HPDE6-E6E7 (cell line): ENCODE data around the gene HSBP1.

Experiments used
- DNase-seq: peaks from one replicate; pipeline ENCODE4 v3.0.0; 2011; ENCODE audit warnings: missing footprints; ENCODE audit errors: extremely low spot score

Gene HSBP1

DNA sequence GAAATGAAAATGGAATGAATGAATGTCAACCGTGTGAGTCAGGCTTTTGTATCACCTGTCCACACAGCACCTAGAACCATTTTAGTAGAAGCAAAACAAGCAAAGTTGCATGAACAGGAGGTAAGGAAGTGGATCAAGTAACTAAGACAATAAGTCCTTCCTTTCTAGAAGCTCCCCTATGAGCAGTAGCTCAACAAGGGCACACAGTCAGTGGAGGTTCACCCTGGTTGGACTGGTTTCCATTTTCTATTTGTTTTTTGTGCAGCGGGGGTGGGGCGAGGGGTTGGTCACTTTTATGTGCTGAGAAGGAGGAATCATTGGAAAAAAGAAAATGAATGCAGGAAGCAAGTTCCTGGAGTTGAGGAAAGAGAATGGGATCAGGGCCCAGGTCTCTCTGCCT lies 4.0 kb upstream of the HSBP1 start:
- DNase-seq, result no peak

- DNase-seq, result no peak
These were observed 3.4 kb upstream of the HSBP1 start for GRCh38 chr16:83804366-83804765.

- no peak for DNase-seq
These were observed 1.7 kb upstream of the HSBP1 start for GRCh38 chr16:83806036-83806435.

DNA sequence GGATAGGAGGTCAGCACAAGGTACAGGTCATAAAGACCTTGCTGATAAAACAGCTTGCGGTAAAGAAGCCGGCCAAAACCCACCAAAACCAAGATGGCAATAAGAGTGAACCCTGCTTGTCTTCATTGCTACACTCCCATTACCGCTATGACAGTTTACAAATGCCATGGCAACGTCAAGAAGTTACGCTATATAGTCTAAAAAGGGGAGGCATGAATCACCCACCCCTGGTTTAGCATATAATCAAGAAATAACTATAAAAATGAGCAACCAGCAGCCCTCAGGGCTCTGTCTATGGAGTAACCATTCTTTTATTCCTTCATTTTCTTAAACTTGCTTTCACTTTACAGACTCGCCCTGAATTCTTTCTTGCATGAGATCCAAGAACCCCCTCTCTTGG lies 1.0 kb upstream of the HSBP1 start:
- no peak for DNase-seq

DNA sequence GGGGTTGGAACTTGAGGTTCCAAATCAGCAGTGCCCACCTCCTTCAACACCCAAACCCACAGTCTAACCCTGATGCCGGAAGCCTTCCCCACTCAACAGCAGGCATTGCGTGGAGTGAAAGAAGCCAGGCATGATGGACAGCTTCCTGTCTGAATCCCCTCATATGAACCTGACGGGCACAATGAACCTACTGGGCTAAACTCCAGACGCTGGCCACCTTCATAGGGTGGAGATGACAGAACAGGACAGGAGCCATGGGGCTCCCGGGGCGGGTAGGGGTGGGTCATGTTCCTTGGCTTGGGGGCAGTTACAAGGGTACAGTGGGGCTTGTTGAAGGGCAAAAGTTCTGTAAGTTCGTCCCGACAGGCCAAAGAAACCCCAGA lies 460 bp upstream of the HSBP1 start:
- no peak for DNase-seq

DNA sequence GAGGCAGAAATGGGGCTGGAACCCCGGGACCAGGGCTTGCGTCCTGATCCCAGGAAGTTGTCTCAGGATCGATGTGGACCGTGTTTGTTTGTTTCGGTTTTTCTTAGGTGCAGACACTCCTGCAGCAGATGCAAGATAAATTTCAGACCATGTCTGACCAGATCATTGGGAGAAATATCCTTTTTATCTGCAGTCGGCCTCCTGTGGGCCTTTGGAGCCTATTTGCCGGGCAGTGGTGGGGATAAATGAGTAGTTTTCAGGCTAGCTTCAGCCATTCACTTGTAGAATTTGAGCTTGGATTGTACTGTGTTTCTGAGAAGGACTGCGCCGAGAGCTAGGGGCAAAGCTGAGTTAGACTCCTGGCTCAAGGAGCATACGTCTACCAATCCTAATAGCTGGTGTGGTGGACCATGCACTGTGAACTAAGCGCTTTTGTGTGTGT lies 816 bp downstream of the HSBP1 start:
- DNase-seq, result no peak

GRCh38 chr16:83809092-83809491 lies 1.3 kb downstream of the HSBP1 start:
- DNase-seq, result no peak

DNA sequence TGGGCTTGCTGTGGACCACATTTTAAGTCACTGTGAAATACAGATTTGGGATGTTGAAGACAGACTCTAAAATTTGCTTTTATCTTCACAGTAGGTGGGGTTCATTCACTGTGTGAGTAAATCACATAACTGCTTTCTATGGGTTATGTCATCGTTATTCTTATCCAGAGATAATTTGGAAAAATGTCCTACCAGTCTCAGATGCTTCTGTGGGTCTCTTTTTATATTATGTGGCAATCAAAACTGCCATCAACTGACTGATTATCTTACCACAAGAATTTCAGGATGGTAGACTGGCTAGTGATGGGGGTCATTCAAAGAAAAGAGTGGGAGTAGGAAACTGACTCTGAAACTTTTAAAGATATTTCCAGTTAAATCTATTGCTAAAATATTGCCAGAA lies 3.1 kb downstream of the HSBP1 start:
- DNase-seq, result no peak

DNA sequence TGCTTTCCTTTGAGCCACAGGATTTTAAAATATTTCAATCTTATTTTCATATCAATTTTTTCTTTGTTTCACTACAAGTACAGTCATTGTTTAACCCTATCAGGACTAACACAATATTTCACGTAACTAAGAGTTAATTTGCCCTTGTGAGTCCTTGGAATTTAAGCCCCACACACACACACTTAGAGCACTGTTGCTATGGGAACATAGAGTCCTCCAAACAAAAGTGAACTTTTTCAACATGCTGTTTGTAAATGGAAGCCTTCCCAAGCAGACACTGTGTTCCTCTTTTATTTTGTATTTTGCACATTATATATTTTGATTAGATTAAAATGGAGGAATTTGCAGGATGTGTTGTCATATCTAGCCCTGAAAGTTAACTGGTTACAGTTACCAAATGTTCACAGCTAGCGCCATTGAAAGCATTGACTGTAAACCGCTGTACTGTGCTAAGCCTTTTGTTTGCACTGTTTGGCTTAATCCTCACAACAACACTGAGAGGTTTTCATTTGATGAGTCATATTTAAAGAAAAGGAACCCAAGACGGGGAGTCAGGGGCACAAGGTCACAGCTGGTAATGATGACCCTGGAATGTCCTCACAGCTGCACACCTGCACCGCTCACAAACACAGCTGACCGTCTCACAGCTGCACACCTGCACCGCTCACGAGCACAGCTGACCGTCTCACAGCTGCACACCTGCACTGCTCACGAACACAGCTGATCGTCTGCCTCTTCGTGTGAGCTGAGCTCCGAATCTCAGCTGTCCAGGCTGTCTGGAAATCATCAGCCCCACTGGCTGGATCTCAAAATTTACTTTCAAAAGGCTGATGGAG lies 6.3 kb downstream of the HSBP1 start:
- DNase-seq, result peak; percentile 41

- no peak for DNase-seq
These were observed 6.8 kb downstream of the HSBP1 start for GRCh38 chr16:83814659-83814985.

- no peak for DNase-seq
These were observed 9.2 kb downstream of the HSBP1 start for GRCh38 chr16:83817022-83817421.

GRCh38 chr16:83818276-83818675 lies 10.5 kb downstream of the HSBP1 start:
- DNase-seq, result no peak

GRCh38 chr16:83819361-83819760 lies 11.6 kb downstream of the HSBP1 start:
- DNase-seq, result no peak

DNA sequence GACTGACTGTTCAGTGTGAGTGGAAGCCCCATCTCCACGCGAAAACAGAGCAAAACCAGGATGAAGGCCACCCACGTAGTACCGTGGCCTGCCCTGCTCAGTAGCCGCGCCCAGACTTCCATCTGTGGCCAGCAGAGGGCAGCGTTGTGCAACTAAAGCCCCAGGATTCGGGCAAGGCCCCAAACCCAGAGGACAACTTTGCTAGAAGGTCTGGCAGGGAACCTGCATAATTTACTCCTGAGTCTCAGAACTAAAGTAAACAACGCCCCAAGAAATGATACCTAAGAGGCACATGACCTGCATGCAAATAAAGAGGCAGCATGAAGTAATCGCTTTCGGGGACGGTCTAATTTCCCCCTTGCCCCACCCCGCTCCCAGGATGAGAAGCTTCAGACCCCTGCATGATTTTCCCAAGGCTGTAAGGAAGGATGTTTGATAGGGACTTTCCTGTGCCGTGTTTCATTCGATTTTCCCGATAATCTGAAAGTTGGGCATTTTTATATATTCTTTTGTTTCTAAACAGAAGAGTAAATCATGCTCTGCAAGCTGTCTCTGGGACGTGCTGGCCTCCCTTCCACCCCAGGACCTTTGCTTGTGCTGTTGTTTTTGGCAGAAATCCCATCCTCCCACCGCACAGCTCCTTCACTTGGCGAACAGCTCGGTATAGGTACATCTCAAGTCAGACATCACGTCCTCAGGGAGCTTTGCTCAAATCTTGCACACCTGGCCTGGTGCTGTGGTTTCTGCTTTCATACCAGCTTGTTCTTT lies 18.6 kb downstream of the HSBP1 start:
- peak; percentile 91 for DNase-seq

GRCh38 chr16:83830091-83830768 lies 22.5 kb downstream of the HSBP1 start:
- no peak for DNase-seq

DNA sequence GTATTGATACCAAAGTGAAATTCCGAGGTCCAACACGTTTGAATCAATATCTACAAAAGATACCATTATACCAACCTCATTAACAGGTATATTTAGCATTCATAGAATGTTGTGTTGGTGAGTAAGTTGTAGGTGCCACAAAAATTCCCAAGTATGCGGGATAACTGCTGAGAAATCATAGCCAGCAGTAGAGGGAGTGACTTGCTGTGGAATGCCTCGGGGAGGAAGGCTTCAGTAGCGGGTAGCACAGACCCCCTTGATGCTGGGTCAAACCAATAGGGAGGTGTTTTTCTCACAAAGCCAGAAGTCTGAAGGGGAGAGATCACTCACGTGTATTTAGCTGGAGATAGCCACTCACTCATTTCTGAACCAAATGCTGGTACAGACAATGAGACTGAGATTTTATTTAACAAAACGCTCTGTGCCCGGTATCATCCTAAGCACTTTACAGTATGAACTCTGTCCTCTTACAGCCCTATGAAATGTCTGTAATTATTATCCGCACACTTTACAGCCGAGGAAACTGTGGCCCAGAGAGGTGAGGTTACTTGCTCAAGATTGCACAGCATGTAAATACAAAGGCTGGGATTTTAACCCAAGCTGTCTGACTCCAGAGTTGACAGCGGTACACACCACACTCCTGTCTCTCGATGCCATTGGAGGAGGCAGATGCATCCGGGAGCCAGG lies 23.1 kb downstream of the HSBP1 start:
- no peak for DNase-seq

DNA sequence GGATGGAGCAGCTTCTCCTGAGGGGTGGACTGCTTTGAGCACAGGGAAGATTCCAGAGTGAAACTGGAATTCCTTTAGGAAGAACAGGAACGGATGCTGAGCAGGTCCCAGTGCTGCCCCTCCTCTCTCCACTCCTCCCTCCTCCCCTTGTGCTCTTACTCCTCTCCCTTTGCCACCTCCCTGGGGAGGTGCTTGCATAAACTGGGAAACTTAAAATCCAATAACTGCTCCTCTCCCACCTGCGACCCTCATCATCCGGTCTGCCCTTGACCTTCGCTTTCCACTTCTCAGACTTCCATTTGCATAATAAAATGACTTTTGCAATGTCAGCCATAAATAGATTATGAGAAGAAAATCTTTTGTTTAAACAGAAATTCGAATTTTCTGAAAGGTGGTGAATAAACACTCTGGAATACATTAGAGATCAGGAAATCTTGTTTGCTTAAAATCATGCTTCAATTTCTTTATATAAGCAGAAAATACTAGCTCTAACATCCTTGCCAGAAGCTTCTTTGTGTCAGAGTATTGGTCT lies 23.7 kb downstream of the HSBP1 start:
- DNase-seq, result no peak

- no peak for DNase-seq
These were observed 26.1 kb downstream of the HSBP1 start for GRCh38 chr16:83833921-83834320.

GRCh38 chr16:83835586-83836566 lies 28.1 kb downstream of the HSBP1 start:
- peak; percentile 46 for DNase-seq

DNA sequence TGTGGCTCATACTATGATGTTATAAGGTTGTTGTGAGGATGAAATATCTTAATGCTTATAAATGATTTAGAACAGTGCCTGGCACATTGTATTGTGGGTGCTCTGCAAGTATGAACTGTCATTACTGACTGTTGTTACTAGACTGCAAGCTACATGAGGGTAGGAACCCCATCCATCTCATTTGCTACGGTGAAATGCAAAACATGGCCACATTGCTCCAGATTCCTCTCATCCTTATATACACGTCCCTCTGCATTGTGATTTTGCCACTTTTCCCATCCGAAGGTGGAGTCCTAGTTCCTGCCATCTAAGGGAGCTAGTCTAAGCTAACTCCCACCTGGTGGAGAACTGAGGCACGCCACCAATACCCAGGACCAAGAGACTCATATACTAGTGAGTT lies 29.8 kb downstream of the HSBP1 start:
- DNase-seq, result no peak

DNA sequence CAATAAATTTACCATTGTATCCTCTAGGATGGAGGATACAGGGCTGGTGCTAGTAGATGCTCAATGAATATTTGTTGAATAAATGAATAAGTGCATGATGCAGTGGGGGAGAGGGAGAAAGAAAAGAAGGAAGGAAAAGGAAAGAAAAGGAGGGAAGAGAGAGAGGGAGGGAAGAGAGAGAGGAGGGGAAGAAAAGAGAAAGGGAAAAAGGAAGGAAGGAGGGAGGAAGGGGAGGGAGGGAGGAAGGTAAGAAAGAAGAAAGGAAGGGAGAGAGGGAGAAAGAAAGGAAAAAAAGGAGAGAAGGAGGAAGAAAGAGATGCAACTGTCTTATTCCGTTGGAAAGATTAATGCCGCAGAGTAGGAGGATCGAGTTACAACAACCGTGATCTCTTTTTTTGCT lies 30.4 kb downstream of the HSBP1 start:
- DNase-seq, result no peak
